WTC11 (cell line): ENCODE results near the gene ACP5. TPM values are rescaled to one million over a fixed set of nuclear protein-coding genes. Genes with fewer than 3 reads are reported as not detected.
A peak's percentile ranks its signal among the peaks of the same experiment; 100 is the strongest.

Experiments
- EMX1 ChIP-seq: fragments of 250-450 bp; sonication (Bioruptor Pico); IDR thresholded peaks from 2 replicates; pipeline ENCODE4 v1.8.0; 2021; ENCODE audit warnings: mild to moderate bottlenecking
- HMGA2 ChIP-seq: fragments of 250-450 bp; sonication (Bioruptor Pico); IDR thresholded peaks from 2 replicates; pipeline ENCODE4 v1.4.0; 2021; ENCODE audit warnings: mild to moderate bottlenecking, moderate library complexity
- KAT7 ChIP-seq: sonication (generic); formaldehyde crosslinking; IDR thresholded peaks from 2 replicates; pipeline ENCODE4 v1.8.1; 2023; ENCODE audit warnings: missing genetic modification reagents, mild to moderate bottlenecking, borderline replicate concordance
- NR1H2 ChIP-seq: sonication (generic); formaldehyde crosslinking; IDR thresholded peaks from 2 replicates; pipeline ENCODE4 v1.9.0; 2021; ENCODE audit warnings: mild to moderate bottlenecking, moderate library complexity, missing genetic modification reagents
- NR2C2 ChIP-seq: sonication (generic); formaldehyde crosslinking; IDR thresholded peaks from 2 replicates; pipeline ENCODE4 v1.8.0; 2022; ENCODE audit warnings: mild to moderate bottlenecking, missing genetic modification reagents
- NR3C1 ChIP-seq: sonication (generic); formaldehyde crosslinking; conservative IDR thresholded peaks from 2 replicates; pipeline ENCODE4 v1.8.1; 2023; ENCODE audit warnings: low read depth, mild to moderate bottlenecking, missing genetic modification reagents
- OVOL2 ChIP-seq: fragments of 250-450 bp; sonication (Bioruptor Pico); IDR thresholded peaks from 2 replicates; pipeline ENCODE4 v1.9.0; 2021; ENCODE audit warnings: mild to moderate bottlenecking, borderline replicate concordance
- RELA ChIP-seq: sonication (generic); formaldehyde crosslinking; IDR thresholded peaks from 2 replicates; pipeline ENCODE4 v1.8.1; 2022; ENCODE audit warnings: missing genetic modification reagents, mild to moderate bottlenecking, borderline replicate concordance
- SP1 ChIP-seq: sonication (generic); formaldehyde crosslinking; conservative IDR thresholded peaks from 2 replicates; pipeline ENCODE4 v1.8.1; 2022; ENCODE audit warnings: missing genetic modification reagents
- ZNF232 ChIP-seq: sonication (generic); formaldehyde crosslinking; IDR thresholded peaks from 2 replicates; pipeline ENCODE4 v1.8.0; 2022; ENCODE audit warnings: mild to moderate bottlenecking, missing genetic modification reagents
- total RNA-seq: library from RNA; stranded (reverse); gene quantifications from 3 replicates; pipeline ENCODE4 v1.2.3, GENCODE V29; 2021
- TF ChIP-seq, protein P1 (sequence below): sonication (generic); formaldehyde crosslinking; IDR thresholded peaks from 2 replicates; pipeline ENCODE4 v1.8.0; 2022; ENCODE audit warnings: mild to moderate bottlenecking, missing genetic modification reagents
- TF ChIP-seq, protein P2 (sequence below): sonication (generic); formaldehyde crosslinking; IDR thresholded peaks from 2 replicates; pipeline ENCODE4 v1.8.0; 2022; ENCODE audit warnings: mild to moderate bottlenecking, missing genetic modification reagents
- TF ChIP-seq, protein P3 (sequence below): sonication (generic); formaldehyde crosslinking; IDR thresholded peaks from 2 replicates; pipeline ENCODE4 v1.8.1; 2023; ENCODE audit warnings: mild to moderate bottlenecking, missing genetic modification reagents
- TF ChIP-seq, protein P4 (sequence below): fragments of 250-450 bp; sonication (Bioruptor Pico); IDR thresholded peaks from 2 replicates; pipeline ENCODE4 v1.9.0; 2021; ENCODE audit warnings: moderate library complexity, mild to moderate bottlenecking, inconsistent platforms, borderline replicate concordance
- TF ChIP-seq, protein P5 (sequence below): fragments of 250-450 bp; sonication (Bioruptor Pico); IDR thresholded peaks from 2 replicates; pipeline ENCODE4 v1.9.0; 2021; ENCODE audit warnings: mild to moderate bottlenecking, borderline replicate concordance
- TF ChIP-seq, protein P6 (sequence below): fragments of 200-600 bp; IDR thresholded peaks from 2 replicates; pipeline ENCODE4 v1.8.0; 2022; ENCODE audit warnings: antibody characterized with exemption
- TF ChIP-seq, protein P7 (sequence below): sonication (generic); formaldehyde crosslinking; IDR thresholded peaks from 2 replicates; pipeline ENCODE4 v1.8.1; 2023; ENCODE audit warnings: mild to moderate bottlenecking, missing genetic modification reagents, moderate library complexity
- TF ChIP-seq, protein P8 (sequence below): sonication (generic); formaldehyde crosslinking; IDR thresholded peaks from 2 replicates; pipeline ENCODE4 v1.8.1; 2023; ENCODE audit warnings: mild to moderate bottlenecking, missing genetic modification reagents
- TF ChIP-seq, protein P9 (sequence below): sonication (generic); formaldehyde crosslinking; IDR thresholded peaks from 2 replicates; pipeline ENCODE4 v1.8.1; 2023; ENCODE audit warnings: mild to moderate bottlenecking, missing genetic modification reagents, borderline replicate concordance

ACP5 gene
- total RNA-seq, 1 experiment from 2014 or later: 8.6 TPM

DNA sequence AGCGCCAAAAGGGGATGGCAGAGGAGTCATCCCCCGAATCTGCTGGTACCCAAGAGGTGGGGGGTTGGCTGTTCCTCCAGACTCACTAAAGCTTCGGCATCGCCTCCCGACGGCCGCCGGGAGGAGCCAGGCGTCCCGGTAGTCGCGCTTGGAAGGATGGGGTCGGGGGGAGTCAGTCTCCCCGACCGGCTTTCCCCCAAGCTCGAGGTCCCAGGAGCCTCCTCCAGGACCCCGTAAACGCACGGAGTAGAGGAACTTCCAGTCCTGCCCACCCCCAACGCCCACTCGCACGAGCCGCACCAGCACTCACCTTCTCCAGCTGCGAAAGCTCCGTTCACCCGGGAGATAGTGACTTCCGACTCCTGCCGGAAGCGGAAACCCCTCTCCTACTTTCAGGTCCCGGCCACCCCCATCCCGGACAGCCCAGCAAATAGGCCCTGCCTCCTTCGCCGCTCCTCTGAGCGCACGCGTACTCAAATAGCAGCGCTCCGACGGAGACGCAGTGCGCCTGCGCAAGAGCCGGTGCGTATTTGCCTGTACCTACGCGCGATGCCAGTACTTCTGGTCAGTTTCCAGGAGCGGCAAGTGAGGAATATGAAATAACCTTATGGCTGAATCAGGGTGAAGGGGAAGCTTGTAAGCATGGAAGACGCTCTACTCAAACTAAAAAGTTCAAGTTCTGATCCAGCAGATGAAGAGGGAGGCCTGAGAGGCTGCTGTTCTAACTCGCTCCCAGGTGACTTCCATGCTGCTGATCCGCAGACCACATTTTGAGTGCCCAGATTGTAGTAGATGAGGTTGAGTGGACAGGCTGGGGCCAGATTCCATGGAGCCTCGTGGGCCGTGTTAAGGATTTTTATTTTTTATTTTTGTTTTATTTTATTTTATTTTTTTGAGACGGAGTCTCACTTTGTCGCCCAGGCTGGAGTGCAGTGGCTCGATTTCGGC, 18.3 kb downstream of the ACP5 start, which contains the start of gene ELOF1 (continued):
- TF ChIP-seq, protein P1, sequence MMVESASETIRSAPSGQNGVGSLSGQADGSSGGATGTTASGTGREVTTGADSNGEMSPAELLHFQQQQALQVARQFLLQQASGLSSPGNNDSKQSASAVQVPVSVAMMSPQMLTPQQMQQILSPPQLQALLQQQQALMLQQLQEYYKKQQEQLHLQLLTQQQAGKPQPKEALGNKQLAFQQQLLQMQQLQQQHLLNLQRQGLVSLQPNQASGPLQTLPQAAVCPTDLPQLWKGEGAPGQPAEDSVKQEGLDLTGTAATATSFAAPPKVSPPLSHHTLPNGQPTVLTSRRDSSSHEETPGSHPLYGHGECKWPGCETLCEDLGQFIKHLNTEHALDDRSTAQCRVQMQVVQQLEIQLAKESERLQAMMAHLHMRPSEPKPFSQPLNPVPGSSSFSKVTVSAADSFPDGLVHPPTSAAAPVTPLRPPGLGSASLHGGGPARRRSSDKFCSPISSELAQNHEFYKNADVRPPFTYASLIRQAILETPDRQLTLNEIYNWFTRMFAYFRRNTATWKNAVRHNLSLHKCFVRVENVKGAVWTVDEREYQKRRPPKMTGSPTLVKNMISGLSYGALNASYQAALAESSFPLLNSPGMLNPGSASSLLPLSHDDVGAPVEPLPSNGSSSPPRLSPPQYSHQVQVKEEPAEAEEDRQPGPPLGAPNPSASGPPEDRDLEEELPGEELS (CRISPR knock-in tag): 0 out of 2 replicates have a peak, but pooled peaks have one; percentile 18
- TF ChIP-seq, protein P2, sequence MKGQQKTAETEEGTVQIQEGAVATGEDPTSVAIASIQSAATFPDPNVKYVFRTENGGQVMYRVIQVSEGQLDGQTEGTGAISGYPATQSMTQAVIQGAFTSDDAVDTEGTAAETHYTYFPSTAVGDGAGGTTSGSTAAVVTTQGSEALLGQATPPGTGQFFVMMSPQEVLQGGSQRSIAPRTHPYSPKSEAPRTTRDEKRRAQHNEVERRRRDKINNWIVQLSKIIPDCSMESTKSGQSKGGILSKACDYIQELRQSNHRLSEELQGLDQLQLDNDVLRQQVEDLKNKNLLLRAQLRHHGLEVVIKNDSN (CRISPR knock-in tag): no peak
- TF ChIP-seq, protein P3, sequence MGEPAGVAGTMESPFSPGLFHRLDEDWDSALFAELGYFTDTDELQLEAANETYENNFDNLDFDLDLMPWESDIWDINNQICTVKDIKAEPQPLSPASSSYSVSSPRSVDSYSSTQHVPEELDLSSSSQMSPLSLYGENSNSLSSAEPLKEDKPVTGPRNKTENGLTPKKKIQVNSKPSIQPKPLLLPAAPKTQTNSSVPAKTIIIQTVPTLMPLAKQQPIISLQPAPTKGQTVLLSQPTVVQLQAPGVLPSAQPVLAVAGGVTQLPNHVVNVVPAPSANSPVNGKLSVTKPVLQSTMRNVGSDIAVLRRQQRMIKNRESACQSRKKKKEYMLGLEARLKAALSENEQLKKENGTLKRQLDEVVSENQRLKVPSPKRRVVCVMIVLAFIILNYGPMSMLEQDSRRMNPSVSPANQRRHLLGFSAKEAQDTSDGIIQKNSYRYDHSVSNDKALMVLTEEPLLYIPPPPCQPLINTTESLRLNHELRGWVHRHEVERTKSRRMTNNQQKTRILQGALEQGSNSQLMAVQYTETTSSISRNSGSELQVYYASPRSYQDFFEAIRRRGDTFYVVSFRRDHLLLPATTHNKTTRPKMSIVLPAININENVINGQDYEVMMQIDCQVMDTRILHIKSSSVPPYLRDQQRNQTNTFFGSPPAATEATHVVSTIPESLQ (CRISPR knock-in tag): no peak
- TF ChIP-seq NR3C1 (CRISPR knock-in tag) (no peak), RELA (CRISPR knock-in tag) (no peak), ZNF232 (CRISPR knock-in tag) (no peak), NR1H2 (CRISPR knock-in tag) (no peak), EMX1 (CRISPR knock-in tag) (no peak), HMGA2 (CRISPR knock-in tag) (no peak), SP1 (peak; percentile 68), KAT7 (CRISPR knock-in tag) (no peak), NR2C2 (CRISPR knock-in tag) (no peak), OVOL2 (no peak)
- TF ChIP-seq, protein P4, sequence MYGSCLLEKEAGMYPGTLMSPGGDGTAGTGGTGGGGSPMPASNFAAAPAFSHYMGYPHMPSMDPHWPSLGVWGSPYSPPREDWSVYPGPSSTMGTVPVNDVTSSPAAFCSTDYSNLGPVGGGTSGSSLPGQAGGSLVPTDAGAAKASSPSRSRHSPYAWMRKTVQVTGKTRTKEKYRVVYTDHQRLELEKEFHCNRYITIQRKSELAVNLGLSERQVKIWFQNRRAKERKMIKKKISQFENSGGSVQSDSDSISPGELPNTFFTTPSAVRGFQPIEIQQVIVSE (CRISPR knock-in tag): no peak
- TF ChIP-seq, protein P5, sequence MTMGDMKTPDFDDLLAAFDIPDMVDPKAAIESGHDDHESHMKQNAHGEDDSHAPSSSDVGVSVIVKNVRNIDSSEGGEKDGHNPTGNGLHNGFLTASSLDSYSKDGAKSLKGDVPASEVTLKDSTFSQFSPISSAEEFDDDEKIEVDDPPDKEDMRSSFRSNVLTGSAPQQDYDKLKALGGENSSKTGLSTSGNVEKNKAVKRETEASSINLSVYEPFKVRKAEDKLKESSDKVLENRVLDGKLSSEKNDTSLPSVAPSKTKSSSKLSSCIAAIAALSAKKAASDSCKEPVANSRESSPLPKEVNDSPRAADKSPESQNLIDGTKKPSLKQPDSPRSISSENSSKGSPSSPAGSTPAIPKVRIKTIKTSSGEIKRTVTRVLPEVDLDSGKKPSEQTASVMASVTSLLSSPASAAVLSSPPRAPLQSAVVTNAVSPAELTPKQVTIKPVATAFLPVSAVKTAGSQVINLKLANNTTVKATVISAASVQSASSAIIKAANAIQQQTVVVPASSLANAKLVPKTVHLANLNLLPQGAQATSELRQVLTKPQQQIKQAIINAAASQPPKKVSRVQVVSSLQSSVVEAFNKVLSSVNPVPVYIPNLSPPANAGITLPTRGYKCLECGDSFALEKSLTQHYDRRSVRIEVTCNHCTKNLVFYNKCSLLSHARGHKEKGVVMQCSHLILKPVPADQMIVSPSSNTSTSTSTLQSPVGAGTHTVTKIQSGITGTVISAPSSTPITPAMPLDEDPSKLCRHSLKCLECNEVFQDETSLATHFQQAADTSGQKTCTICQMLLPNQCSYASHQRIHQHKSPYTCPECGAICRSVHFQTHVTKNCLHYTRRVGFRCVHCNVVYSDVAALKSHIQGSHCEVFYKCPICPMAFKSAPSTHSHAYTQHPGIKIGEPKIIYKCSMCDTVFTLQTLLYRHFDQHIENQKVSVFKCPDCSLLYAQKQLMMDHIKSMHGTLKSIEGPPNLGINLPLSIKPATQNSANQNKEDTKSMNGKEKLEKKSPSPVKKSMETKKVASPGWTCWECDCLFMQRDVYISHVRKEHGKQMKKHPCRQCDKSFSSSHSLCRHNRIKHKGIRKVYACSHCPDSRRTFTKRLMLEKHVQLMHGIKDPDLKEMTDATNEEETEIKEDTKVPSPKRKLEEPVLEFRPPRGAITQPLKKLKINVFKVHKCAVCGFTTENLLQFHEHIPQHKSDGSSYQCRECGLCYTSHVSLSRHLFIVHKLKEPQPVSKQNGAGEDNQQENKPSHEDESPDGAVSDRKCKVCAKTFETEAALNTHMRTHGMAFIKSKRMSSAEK (CRISPR knock-in tag): no peak
- TF ChIP-seq, protein P6, sequence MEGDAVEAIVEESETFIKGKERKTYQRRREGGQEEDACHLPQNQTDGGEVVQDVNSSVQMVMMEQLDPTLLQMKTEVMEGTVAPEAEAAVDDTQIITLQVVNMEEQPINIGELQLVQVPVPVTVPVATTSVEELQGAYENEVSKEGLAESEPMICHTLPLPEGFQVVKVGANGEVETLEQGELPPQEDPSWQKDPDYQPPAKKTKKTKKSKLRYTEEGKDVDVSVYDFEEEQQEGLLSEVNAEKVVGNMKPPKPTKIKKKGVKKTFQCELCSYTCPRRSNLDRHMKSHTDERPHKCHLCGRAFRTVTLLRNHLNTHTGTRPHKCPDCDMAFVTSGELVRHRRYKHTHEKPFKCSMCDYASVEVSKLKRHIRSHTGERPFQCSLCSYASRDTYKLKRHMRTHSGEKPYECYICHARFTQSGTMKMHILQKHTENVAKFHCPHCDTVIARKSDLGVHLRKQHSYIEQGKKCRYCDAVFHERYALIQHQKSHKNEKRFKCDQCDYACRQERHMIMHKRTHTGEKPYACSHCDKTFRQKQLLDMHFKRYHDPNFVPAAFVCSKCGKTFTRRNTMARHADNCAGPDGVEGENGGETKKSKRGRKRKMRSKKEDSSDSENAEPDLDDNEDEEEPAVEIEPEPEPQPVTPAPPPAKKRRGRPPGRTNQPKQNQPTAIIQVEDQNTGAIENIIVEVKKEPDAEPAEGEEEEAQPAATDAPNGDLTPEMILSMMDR: no peak
- TF ChIP-seq, protein P7, sequence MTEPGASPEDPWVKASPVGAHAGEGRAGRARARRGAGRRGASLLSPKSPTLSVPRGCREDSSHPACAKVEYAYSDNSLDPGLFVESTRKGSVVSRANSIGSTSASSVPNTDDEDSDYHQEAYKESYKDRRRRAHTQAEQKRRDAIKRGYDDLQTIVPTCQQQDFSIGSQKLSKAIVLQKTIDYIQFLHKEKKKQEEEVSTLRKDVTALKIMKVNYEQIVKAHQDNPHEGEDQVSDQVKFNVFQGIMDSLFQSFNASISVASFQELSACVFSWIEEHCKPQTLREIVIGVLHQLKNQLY (CRISPR knock-in tag): no peak
- TF ChIP-seq, protein P8, sequence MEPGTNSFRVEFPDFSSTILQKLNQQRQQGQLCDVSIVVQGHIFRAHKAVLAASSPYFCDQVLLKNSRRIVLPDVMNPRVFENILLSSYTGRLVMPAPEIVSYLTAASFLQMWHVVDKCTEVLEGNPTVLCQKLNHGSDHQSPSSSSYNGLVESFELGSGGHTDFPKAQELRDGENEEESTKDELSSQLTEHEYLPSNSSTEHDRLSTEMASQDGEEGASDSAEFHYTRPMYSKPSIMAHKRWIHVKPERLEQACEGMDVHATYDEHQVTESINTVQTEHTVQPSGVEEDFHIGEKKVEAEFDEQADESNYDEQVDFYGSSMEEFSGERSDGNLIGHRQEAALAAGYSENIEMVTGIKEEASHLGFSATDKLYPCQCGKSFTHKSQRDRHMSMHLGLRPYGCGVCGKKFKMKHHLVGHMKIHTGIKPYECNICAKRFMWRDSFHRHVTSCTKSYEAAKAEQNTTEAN (CRISPR knock-in tag): no peak
- TF ChIP-seq, protein P9, sequence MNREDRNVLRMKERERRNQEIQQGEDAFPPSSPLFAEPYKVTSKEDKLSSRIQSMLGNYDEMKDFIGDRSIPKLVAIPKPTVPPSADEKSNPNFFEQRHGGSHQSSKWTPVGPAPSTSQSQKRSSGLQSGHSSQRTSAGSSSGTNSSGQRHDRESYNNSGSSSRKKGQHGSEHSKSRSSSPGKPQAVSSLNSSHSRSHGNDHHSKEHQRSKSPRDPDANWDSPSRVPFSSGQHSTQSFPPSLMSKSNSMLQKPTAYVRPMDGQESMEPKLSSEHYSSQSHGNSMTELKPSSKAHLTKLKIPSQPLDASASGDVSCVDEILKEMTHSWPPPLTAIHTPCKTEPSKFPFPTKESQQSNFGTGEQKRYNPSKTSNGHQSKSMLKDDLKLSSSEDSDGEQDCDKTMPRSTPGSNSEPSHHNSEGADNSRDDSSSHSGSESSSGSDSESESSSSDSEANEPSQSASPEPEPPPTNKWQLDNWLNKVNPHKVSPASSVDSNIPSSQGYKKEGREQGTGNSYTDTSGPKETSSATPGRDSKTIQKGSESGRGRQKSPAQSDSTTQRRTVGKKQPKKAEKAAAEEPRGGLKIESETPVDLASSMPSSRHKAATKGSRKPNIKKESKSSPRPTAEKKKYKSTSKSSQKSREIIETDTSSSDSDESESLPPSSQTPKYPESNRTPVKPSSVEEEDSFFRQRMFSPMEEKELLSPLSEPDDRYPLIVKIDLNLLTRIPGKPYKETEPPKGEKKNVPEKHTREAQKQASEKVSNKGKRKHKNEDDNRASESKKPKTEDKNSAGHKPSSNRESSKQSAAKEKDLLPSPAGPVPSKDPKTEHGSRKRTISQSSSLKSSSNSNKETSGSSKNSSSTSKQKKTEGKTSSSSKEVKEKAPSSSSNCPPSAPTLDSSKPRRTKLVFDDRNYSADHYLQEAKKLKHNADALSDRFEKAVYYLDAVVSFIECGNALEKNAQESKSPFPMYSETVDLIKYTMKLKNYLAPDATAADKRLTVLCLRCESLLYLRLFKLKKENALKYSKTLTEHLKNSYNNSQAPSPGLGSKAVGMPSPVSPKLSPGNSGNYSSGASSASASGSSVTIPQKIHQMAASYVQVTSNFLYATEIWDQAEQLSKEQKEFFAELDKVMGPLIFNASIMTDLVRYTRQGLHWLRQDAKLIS (CRISPR knock-in tag): no peak
